ENCODE results near the gene IGF1.
"Not testable (repeated sequence)": the region's sequence is repeated elsewhere in the genome, so short reads cannot be mapped to it uniquely, and the experiment has no call there.

IGF1 gene

DNA sequence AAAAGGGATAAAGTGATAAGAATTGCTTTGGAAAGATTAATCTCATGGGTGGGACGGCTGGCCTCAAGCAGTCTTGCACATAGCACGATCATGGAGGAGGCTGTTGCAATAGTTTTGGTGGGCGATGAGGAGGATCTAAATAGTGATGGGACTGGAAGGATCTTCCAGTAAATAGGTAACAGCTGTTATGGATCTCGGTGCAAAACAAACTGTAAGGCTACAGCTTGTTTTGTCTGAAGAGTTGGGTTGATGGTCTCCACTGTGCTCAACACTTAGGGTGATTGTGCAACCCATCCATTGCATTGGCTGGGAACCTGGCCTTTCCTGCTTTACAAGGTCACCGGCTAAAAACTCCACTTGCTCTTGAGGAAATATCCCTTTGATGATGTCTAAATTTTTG lies 21.0 kb downstream of the IGF1 start:
- DNase-seq: no peak

DNA sequence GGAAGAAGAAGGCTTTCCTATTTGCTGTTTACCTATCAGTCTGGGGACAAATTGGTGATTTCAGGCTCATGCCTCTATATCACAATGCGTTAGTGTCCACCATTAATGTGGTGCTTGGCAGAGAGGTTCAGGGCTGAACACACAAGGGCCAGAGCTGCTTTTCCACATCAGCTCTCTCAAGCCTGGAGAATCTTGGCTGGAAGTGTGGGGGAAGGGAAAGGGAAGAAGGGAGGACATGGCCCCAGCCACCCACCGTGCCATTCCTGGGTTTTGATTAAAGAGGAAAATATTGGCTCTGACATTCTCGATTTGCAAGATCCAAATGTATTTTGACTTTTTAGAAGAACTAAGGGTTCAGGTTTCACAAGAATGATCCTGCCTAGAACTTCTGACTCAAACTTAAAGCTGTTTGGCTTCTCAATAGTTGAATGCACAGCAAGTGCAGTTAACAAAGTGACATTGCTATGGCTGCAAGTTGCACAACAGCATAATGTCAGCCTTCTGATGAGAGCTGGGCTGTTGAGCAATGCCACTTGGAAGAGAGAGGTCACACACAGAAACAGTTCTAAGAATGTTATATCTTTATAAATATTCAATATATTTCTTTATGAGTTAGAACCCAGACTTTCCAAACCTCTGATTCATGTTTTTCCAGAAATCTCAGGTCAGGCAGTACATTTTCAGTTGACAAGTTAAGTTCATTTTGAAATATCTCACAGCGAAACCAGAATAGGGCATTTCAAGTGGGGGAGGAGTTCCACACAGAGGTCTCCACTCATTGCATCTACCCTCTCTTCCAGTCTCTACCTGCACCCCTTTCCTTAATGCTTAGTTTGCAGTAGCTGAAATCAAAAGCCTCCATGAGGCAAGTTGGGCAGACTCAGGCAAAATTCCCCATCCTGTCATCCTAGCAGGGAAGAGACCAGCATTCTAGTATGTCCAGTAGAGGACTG lies 25.3 kb downstream of the IGF1 start:
- peak; percentile 35 to 65 (median 61) for DNase-seq

DNA sequence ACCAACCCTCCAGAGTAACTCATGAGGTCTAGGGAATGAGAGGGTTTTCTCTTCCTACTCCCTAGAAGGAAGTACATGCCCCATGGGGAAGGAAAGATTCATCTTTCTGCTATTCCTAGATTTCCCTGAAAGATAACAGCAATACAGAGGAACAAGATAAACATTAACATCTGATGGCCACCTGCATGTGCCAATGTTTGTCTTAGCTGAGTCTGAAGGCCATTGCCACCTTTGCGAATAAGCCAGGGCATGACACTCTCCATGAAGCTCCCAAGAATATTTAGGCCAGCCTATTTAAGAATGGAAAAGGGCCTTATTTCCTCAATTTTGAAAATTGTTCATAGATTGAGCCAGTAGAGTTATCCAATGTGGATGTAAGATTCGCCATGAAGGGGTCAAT lies 26.0 kb downstream of the IGF1 start:
- no peak for DNase-seq

DNA sequence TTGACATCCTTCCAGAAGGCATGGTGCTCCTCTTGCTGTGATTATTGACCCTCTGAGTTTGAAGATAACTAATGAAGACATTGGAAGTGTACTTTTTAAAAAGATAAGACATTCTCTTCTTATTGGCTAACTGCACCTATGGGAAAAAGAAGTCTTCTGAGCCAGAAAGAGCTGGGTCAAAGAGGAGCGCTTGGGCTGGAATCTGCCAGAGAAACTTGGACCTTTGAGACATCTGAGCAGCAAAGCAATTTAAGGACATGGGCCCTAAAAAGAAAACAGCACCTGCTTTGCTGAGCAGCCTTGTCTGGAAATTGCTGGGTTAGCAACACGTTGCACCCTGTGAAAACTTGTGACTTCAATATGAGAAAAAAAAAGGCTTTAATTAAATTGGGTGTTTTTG lies 27.8 kb downstream of the IGF1 start:
- DNase-seq: no peak

DNA sequence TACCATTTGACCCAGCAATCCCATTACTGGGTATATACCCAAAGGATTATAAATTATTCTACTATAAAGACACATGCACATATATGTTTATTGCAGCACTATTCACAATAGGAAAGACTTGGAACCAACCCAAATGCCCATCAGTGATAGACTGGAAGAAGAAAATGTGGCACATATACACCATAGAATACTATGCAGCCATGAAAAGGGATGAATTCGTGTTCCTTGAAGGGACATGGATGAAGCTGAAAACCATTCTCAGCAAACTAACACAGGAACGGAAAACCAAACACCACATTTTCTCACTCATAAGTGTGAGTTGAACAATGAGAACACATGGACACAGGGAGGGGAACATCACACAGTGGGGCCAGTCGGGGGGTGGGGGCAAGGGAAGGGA lies 31.3 kb downstream of the IGF1 start:
- not testable (repeated sequence) for DNase-seq

DNA sequence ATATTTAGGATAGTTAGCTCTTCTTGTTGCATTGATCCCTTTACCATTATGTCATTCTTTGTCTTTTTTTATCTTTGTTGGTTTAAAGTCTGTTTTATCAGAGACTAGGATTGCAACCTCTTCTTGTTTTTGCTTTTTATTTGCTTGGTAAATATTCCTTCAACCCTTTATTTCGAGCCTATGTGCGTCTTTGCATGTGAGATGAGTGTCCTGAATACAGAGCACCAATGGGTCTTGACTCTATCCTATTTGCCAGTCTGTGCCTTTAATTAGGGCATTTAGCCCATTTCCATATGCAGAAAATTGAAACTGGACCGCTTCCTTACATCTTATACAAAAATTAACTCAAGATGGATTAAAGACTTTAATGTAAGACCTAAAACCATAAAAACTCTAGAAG lies 32.9 kb downstream of the IGF1 start:
- not testable (repeated sequence) for DNase-seq

DNA sequence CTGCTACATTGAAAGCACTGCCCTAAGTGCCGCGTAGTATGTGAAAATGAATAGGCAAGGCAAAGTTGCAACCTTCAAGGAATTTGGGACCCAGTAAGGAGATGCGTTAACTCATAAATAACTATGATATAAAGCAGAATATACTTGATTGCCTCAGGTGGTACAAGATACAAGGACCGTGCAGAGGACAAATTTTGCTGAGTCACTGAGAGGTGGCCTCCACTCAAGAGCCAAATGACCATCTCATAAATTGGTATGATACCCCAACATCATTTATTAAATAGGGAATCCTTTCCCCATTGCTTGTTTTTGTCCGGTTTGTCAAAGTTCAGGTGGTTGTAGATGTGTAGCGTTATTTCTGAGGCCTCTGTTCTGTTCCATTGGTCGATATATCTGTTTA lies 35.7 kb downstream of the IGF1 start:
- no peak for DNase-seq

DNA sequence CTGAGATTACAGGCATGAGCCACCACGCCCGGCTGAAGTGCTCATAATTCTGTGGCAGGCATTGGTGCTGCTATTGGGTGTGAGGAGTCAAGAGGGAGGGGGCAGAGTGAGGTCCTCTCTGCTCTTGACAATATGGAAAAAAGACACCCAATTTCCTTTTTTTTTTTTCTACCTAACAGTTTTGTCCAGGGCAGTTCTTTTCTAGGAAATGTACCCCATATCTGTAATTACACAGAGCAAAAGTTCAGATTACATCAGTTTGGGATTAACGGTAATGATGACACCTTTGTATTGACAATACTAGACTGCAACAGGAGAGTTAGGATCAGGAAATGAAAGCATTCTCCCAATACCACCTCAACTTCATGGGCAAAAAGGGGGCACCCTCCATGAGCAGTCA lies 36.3 kb downstream of the IGF1 start:
- DNase-seq: no peak

DNA sequence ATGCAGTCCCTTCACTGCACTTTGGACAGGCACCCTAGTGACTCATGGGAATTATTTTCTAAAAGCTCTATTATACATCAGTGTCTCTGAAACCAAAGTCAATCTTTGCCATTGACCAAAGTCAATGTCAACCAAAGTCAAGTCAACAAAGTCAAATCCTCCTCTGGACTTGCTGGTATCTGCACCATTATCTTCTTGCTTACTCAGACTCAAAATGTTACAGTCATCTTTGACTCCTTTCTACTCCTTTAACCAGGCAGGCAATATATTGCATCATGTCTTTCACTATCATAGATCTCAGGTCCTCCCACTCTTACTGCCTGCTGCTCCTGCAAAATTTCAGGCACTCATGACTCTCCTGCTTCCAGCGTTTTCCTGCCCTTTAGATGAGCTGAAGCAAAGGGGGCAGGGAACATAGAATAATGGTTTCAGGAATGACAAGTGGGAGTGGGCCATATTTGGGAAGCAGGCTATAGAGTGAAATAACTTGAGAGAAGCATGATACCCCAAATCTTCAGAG lies 39.2 kb downstream of the IGF1 start:
- DNase-seq: no peak

DNA sequence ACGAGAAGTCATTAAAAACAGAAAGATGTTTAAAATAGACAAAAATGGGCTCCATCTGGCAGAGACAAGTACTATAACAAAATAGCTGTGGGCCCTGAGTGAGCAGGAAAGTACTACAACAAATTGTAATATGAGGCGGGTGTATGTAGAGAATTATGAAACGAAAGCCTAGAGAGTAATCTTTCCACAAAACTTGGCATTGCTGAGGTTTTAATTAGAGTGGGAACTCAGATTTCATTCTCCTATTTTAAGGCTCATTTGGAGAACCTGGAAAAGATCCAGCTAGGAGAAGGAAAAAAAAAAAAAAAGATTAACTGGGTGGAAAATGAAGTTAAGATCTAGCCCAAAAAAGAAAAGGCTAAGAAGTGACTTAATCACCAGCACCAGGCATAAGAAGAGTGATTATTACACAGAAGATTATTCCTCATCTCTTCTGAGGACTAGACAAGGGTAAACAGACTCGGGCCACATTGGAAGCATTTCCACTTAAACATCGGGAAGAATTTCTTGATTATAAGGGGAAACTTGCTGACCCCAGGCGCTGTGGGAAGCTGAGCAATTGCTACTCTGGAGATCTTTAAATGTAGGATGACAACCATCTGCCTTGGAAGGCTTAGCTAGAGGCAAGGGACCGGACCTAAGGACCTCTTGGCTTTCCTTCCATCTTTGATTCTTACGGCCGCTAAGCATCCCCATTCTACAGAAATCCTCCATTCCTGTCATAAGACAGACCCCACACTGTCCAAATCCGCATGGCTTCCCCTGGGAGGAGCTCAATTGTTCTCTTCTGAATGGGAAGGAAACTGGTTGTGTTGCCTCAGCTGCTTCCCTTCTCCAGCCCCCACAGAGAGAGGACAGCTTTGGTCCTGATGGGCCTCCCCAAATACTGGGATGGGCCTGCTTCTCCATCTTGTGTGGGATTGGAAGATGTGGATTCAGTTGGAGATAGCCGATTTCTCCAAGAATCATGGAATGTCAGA lies 40.6 kb downstream of the IGF1 start:
- no peak for DNase-seq

DNA sequence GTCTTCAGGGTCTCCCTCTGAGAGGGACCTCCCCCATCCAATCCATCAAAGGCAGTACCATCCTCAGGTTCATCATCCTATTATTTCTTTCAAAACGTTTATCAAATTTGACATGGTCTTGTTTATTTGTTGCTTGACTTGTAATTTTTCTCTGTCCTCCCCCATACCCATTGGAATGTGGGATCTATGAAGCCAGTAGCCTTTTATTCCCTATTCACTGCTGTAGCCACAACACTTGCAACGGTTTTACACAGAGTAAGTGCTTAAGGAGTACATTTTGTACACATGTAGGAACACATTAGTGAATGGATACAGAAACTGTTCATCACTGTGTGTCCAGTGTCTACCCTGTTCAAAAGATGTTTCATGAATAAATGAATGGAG lies 41.5 kb downstream of the IGF1 start:
- no peak for DNase-seq

DNA sequence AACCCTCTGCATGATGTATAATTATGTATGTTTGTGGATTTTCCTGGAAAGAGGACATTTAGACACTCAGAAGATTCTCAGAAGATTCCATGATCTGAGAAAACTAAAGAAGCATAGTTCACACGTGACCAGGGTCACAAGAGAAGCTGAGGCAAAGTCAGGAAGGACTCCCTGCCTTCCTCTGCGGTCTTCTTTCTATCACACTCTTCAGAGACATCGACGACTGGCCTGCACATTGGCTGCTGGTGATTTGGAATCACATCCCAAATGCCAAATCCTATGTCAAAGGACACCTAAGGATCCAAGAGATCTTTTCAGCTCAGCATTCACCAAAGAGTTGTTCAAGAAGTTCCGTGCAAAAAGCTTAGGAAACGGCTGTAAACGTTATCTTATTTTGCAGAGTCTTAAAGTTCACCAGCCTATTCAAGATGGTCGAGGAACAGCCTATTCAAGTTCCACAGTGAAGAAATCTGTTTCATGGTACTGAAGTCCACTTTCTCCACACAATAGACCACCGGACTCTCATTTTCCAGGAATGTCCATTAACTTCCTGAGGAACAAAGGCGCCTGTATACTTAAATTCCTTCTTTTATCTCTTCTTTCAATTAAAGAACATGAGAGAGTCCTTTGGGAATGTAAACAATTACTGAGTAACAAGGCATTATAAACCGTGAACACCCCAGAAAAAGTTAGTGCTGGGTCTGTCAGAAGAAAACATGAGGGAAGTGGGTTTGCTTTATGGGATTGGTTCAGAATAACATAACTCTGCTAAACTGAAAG lies 42.1 kb downstream of the IGF1 start:
- no peak for DNase-seq

DNA sequence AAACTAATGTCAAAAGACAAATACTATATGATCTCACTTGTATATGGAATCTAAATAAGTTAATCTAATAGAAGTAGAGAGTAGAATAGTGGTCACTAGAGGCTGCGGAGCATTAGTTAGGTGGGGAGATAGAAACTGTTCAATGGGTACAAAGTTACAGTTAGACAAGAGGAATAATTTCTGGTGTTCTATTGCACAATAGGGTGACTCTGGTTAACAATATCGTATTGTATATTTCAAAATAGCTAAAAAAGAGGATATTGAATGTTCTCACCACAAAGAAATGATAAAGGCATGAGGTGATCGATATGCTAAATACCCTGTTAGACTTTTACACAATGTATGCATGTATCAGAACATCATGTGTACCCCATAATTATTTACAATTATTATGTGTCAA lies 42.9 kb downstream of the IGF1 start:
- DNase-seq: peak in 1 of 3 donors; percentile 1

DNA sequence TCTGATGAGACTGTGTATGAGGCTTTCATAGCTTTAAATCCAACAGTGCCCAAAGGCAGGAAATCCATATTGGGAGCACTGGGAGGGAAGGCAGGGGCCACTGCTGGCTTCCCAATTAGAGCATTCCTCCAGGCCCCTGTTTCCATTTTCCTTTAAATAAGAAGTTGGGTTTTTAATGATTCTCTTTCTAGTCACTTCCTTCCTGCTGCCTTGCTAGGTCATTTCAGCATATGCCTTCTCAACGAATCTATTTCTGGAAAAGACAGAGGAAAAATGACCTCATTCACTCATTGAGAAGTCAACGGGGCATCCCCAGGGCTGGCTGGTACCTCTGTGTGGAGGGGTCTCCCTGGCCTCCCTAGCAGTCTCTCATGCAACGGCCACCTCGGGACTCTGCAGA lies 43.5 kb downstream of the IGF1 start:
- DNase-seq: peak; percentile 30 to 75 (median 39)

DNA sequence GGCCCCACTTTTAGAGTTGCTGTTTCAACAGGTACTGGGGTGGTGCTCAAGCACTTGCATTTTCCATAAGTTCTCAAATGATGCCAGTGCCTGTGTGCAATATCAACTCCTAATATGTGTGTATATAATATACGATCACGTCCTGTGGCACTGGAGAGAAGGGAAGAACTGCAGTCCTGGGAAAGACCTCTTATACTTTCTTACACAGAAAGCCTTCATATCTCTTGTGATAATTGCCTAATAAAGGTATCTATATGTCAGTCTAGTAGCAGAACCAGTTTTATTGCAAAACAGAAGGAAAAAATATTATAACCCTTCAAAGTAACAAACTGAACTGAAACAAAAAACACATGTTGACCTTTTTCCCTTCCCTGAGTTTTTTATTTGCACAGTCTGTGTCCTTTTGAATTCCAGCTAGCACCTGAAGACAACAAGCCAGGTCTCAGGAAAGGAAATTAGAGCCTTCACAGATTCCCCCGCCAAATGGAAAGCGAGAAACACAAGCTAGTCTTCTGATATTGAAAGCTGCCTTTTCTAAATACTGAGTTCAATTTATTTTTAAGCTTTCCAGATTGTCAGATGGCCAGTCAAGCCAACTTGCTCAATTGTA lies 44.4 kb downstream of the IGF1 start:
- no peak for DNase-seq

DNA sequence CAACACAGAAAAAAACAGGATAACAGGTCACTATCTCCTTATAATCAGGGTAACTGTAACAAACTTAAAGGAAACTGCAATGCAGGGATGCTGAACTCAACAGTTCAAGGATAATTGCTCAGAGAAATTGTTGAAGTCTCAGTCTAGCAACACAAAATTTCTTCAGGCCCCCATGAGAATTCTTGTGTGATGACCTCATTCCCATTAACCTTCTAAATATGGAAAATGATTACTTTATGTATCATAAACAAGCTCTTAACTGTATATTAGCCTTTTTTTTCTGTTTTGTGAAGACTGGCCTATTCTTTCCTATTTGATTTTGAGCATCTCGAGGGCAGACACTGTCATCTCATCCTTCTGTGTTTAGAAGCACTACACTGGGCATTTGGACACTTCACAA lies 47.1 kb downstream of the IGF1 start:
- DNase-seq: no peak

DNA sequence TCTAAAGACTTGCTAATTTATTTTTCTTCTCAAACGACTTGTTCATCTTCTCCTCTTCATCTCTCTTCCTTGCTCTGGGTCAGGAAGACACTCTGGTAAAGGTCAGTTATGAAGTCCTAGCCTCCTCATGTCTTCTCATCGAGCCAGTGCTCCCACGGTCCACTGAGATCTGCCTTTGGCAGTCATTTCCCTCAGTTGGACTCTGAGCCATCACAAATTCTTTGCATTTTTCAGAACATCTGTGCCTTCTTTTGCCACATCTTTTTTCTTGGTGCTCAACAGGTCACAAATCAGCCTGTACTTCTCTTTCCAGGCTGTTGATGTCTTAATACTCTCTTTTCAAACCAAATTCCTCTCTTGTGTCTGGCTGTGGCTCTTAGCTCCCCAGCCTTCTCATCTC lies 49.7 kb downstream of the IGF1 start:
- DNase-seq: no peak

DNA sequence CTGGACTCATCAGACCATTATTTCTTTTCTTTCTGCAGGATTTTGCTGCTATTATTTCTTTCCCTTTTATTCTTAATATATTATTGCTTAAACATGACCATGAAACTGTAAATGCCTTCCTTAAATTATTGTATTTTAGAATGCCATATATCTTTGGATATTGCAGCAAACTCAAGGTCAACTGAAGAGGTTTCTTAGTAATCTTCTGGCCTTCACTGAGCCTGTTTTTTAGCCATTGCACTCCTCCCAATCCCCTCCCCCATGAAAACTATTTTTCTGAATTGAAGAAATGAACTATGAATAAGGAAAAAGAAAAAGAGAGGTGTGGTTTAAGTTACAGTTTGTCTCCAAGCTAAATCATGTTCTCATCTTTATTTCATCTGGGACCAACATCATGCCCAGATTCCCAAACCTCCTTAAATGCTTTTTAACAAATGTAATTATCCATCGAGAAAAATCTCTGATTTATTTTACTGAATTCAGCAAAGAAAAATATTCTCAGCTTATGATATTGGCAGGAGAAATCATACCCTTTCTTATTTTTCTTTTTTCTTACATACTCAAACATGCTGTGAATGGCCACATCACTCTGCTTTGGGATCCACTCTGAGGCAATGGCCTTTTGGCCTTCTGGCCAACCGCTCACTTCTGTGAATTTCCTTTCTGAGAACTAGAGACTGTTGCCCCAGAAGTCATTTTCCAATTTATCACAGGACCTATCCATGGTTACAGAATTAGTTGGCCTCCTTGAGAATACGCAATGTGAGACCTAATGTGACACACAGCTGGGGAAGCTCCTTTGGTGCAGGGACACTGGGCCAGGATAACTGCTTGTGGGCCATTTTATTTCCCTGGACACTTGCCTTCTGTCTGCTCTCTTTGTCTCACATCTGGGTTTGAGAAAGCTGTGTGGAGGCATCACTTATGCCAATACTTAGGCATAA lies 50.9 kb downstream of the IGF1 start:
- no peak for DNase-seq

DNA sequence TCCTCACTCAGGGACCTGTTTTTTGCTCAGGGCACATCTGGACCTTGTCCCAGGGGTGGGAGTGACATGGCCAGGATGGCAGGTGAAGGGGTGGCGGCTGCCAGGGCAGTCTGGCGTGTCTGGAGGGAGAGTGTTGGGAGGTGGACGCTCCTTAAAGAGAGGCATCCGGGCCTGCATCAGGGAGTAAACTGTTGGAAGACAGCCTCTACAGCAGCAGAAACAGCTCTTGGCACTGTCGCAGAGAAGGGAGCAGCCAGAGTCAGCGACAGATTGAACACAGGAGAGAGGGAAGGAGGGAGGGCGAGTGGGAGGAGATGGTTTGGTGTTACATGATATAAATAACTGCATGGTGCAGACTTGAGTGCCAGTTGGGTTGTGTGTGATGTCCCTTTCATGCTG lies 52.8 kb downstream of the IGF1 start:
- DNase-seq: no peak

DNA sequence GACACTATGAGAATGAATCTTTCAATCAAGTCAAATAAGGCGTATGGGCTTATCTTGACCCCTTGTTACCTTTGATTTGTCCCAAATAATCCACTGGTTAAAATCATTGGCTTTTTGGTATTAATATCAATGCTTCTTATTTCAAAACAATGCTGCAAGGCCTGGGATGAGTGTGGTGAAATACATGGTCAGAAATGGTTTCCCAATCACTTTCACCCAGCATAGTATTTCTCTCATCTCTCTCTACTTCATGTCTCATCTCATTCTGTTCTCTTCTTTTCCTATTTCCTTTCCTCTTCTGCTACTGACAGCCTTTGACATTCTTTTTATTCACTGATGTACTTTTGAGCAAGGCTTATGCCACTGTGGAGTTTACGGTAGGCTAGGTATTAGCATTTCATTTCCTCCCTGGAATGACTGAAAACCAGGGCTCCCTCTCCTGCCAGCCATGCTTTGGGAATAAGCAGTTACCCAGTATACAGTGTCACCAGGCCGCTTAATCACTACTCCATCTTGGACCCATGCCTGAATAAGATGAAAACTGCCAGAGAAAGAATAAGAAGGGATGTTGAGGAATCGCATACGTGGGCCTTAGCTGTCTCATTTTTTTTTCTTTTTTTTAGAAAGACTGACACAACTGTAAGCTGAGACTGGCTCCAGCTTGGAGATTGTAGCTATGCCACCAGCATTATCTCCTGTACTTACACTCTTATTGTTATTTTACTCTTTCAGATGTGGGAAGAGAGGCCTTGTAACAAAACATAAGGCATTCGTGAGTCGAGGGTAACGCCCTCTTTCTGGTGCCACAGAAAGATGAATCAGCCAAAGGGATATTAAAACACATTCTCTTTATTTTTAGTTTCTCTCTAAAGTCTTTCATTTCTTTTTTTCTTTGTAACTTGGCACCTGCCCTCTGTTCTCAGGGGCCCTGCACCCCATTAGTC lies 53.5 kb downstream of the IGF1 start:
- DNase-seq: no peak
